Activated B cell treated with CpG ODN at 0.5 μM for 24 hours (primary cell): Measurements from ENCODE around the gene ST7L. TPM values are rescaled to one million over a fixed set of nuclear protein-coding genes. Genes with fewer than 3 reads are reported as not detected.

ENCODE experiments used
- ATAC-seq: fragments of 200-7000 bp; cut with Tn5 transposase; one replicate; pipeline ENCODE4 v1.10.0; 2021; ENCODE audit warnings: low read depth, mild to moderate bottlenecking, moderate library complexity
- CTCF ChIA-PET: fragments of 350-600 bp; sonication (Branson Sonifier 250); formaldehyde crosslinking; loops from one replicate; lab custom pipeline; 2021; ENCODE audit warnings: antibody characterized with exemption; lab: Charles Lee
- POLR2A ChIA-PET: fragments of 350-600 bp; sonication (Branson Sonifier 250); formaldehyde crosslinking; loops from one replicate; lab custom pipeline; 2021; ENCODE audit warnings: antibody characterized with exemption; lab: Charles Lee
- DNase-seq: peaks from one replicate; pipeline ENCODE4 v3.0.0; 2022
- H3K27ac Mint-ChIP-seq: one replicate; pipeline ENCODE4 v1.8.0; 2020; ENCODE audit warnings: mixed read lengths
- H3K27me3 Mint-ChIP-seq: one replicate; pipeline ENCODE4 v1.8.0; 2021; ENCODE audit warnings: mixed read lengths
- H3K36me3 Mint-ChIP-seq: one replicate; pipeline ENCODE4 v1.8.0; 2021; ENCODE audit warnings: low read depth, mixed read lengths
- H3K4me1 Mint-ChIP-seq: one replicate; pipeline ENCODE4 v1.8.0; 2021; ENCODE audit warnings: mixed read lengths
- H3K4me3 Mint-ChIP-seq: one replicate; pipeline ENCODE4 v1.8.0; 2020; ENCODE audit warnings: mild to moderate bottlenecking, mixed read lengths
- H3K9me3 Mint-ChIP-seq: one replicate; pipeline ENCODE4 v1.8.0; 2020; ENCODE audit warnings: mixed read lengths
- intact Hi-C: fragments of 100-400 bp; cut with micrococcal nuclease; formaldehyde crosslinking; loops from one replicate; pipeline ENCODE4 v1.15.1; 2024
- total RNA-seq: library from RNA; stranded (reverse); gene quantifications from 2 replicates; pipeline ENCODE4 v1.2.3, GENCODE V29; 2022
- TF ChIP-seq, protein P1 (sequence below): fragments of 200-600 bp; IDR thresholded peaks from one replicate; pipeline ENCODE4 v1.8.0; 2022; ENCODE audit warnings: antibody characterized with exemption, mild to moderate bottlenecking

ST7L gene
- total RNA-seq, 1 donor from 2014 or later, result 13.8 TPM

DNA sequence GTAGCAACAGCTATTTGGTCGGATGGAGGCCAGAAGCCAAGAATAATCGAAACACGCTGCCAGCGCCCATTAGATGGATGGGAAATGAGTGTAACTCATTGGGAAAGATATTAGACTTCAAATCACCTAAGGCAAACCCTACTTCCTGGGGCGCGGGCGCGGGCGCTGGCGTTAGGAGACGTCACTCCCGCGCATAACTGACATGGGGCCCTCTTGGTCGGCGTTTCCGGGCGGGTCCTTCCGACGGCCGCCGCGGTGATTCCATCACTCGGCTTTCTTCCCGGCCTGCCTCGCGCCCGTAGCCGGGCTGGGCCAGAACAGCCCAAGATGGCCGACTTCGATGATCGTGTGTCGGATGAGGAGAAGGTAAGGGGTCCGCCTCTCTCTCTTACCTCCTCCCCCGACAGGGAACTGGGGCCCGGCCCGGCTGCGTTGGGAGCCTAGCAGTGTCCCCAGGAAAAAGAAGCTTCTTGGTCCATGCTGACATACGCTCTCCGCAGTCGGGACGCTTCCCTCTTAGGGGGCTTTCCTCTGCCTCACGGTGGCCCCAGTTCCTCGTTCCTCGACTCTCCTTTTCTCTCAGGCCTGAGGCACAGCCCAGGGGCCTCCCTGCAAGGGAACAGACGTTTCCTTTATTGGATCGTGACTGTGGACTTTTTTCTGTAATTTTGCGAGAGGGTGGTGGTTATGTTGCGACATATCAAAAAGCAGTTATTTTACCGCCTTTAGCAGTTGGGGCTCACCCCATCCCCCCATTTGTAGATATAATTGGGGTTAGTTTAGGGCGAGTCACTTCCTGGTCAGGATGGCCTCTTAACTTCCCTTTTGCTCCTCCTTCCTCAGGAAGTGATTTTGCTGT lies 806 bp upstream of the ST7L start, which contains the start of gene CAPZA1:
CAPZA1 (plus strand) TSS at position 315 of the 859 bp plus-strand sequence; CDS start at position 328, 13 bp downstream.
- Mint-ChIP-seq H3K9me3 (no peaks in the 10 kb centered on the region), H3K4me3 (peak within 1 kb of the TSS; percentile 97), H3K4me1 (peaks cover 54% of the 10 kb centered on the region), H3K36me3 (peaks cover 41% of the 10 kb centered on the region), H3K27ac (peak within 1 kb of the TSS; percentile 99), H3K27me3 (no peaks in the 10 kb centered on the region)
- ChIA-PET POLR2A (interaction anchor here (0.6 to 4.0 kb wide), 24 partner anchors 8 to 1891 kb away, joined by 3 to 39 read pairs (median 5); partner anchors contain the start of genes CTTNBP2NL, MOV10, PHTF1 and PPM1J), CTCF (interaction anchor here (1.6 to 2.0 kb wide), 2 partner anchors 89 to 229 kb away, joined by 3 to 7 read pairs; no protein-coding TSS in a partner anchor)
- TF ChIP-seq, protein P1, sequence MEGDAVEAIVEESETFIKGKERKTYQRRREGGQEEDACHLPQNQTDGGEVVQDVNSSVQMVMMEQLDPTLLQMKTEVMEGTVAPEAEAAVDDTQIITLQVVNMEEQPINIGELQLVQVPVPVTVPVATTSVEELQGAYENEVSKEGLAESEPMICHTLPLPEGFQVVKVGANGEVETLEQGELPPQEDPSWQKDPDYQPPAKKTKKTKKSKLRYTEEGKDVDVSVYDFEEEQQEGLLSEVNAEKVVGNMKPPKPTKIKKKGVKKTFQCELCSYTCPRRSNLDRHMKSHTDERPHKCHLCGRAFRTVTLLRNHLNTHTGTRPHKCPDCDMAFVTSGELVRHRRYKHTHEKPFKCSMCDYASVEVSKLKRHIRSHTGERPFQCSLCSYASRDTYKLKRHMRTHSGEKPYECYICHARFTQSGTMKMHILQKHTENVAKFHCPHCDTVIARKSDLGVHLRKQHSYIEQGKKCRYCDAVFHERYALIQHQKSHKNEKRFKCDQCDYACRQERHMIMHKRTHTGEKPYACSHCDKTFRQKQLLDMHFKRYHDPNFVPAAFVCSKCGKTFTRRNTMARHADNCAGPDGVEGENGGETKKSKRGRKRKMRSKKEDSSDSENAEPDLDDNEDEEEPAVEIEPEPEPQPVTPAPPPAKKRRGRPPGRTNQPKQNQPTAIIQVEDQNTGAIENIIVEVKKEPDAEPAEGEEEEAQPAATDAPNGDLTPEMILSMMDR, result no peak
- DNase-seq, result peak; percentile 82
- peak; percentile 83 for ATAC-seq
- intact Hi-C loops, result loop anchor here (1.0 to 10.0 kb wide), 11 partner anchors 15 to 1477 kb away; partner anchors contain the start of genes C1orf162, CEPT1, DRAM2 and LRIG2

DNA sequence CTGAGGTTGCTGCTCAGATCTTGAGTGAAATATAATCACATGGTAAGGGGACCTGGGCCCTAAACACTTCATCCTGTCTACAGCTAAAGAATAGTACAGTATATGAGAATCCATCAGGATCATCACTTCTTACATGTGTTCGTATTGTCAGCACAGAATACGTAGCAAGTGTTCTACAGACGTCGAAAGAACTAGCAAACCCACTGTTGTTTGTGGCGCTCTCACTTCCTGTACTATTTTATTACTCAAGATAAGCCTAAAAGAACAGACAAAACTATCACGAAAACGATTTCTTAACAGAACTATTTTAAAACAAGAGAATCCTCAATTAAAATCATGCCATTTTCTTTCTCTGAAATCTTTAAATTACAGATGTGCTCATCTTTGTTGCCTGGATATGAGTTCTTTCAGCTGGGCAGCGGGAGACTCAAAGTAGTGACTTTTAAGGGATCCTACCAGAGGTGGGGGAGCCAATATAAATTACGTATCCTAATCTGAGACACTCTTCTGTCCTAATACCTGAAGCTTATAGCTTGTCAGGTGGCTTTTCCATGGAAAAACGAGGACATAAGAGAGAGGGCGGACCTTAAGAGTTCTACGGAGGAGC lies 724 bp downstream of the ST7L start:
- H3K27me3 Mint-ChIP-seq, result no peaks in the 10 kb centered on the region
- intact Hi-C loops, result loop anchor here (1.0 to 10.0 kb wide), 7 partner anchors 17 to 1143 kb away; partner anchors contain the start of genes C1orf162, CTTNBP2NL, LRIG2 and PHTF1
- DNase-seq (no peak), ATAC-seq (peak; percentile 8)
- peak overlapping the region; percentile 99 for H3K27ac Mint-ChIP-seq
- peak overlapping the region; percentile 97 for H3K4me3 Mint-ChIP-seq
- peaks cover 43% of the 10 kb centered on the region for H3K4me1 Mint-ChIP-seq
- ChIA-PET CTCF (interaction anchor here (1.5 to 2.0 kb wide), 5 partner anchors 90 to 227 kb away, joined by 3 to 7 read pairs (median 6); no protein-coding TSS in a partner anchor), POLR2A (interaction anchor here (0.7 to 4.0 kb wide), 23 partner anchors 10 to 1893 kb away, joined by 3 to 39 read pairs (median 5); partner anchors contain the start of genes LRIG2, MOV10, PHTF1 and PPM1J)
- TF ChIP-seq, protein P1, result no peak
- no peaks in the 10 kb centered on the region for H3K9me3 Mint-ChIP-seq
- peaks cover 40% of the 10 kb centered on the region for H3K36me3 Mint-ChIP-seq

DNA sequence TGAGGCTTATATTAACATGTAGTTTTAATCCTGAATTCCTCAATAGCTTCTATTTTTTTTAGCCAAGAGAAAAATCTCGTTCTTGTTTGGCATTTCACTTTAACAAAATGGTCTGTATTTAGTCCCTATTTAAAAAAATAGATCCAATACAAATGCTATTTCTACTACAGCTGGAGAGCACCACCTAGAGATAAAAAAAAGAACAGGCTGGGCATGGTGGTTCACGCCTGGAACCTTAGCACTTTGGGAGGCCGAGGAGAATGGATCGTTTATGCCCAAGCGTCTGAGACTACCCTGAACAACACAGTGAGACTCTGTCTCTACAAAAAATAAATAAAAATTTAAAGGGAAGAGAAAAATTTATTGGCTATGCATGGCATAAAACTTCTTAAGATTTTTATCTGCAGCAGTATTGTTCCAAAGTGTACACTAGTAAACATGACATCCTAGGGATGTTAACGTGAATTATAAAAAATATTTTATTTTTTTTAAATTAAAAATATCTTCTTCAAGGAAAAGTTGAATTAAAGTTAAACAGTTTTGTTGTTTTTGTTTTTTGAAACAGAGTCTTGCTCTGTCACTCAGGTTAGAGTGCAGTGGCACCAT lies 4.4 kb downstream of the ST7L start:
- TF ChIP-seq, protein P1, result no peak
- H3K4me3 Mint-ChIP-seq, result no peak overlapping the region
- CTCF ChIA-PET, result interaction anchor here (1.1 to 4.1 kb wide), 8 partner anchors 10 to 260 kb away, joined by 3 to 35 read pairs (median 6); no protein-coding TSS in a partner anchor
- ATAC-seq (no peak), DNase-seq (no peak)
- intact Hi-C loops, result loop anchor here (1.0 to 10.0 kb wide), 7 partner anchors 113 to 1143 kb away; partner anchors contain the start of genes C1orf162, PHTF1 and SLC16A1
- H3K36me3 Mint-ChIP-seq, result peaks cover 46% of the 10 kb centered on the region
- H3K27me3 Mint-ChIP-seq, result no peaks in the 10 kb centered on the region
- H3K9me3 Mint-ChIP-seq, result no peaks in the 10 kb centered on the region
- POLR2A ChIA-PET, result no interaction called here
- H3K4me1 Mint-ChIP-seq, result peaks cover 13% of the 10 kb centered on the region
- H3K27ac Mint-ChIP-seq, result no peak overlapping the region

DNA sequence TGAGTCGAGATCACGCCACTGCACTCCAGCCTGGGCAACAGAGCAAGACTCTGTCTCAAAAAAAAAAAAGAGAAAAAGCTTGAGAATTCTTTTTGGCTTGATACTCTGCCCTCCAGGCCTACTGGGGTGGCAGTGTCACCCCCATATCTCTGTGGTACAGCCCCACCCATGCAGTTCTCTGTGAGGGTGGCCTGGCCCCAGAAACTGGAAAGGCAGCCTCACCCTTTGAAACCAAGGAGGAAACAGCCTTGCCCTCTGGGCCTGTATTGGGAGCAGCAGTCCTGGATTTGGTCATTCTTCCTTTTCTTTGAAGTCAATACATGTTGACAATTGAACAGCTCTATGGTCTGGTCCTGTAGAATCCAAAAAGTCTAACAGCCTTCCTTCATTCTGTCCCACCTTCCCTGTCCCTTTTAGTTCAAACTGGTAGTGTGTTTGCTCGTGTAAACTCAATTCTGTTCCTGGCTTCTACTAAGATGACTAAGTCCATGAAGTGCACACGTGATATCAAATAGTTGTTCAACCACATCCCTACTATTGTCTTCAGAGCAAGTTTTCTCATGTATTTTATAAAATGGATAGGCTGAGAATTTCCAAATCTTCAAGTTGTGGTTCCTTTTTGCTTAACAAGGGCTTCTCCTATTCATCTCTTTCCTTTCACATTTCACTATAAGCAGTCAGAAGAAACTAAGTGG lies 13.2 kb downstream of the ST7L start:
- no peak overlapping the region for H3K4me3 Mint-ChIP-seq
- ChIA-PET CTCF (no interaction called here), POLR2A (interaction anchor here (0.7 kb wide), 2 partner anchors 46 to 1207 kb away, joined by 4 to 5 read pairs; partner anchors contain the start of gene RSBN1)
- peaks cover 6% of the 10 kb centered on the region for H3K4me1 Mint-ChIP-seq
- H3K9me3 Mint-ChIP-seq, result no peaks in the 10 kb centered on the region
- intact Hi-C loops, result no loop called here
- ATAC-seq (no peak), DNase-seq (no peak)
- TF ChIP-seq, protein P1, result no peak
- no peak overlapping the region for H3K27ac Mint-ChIP-seq
- H3K36me3 Mint-ChIP-seq, result peaks cover 56% of the 10 kb centered on the region
- H3K27me3 Mint-ChIP-seq, result no peaks in the 10 kb centered on the region
